SK-N-SH (cell line): ENCODE measurements around the gene TRIM62. TPM values are rescaled to one million over a fixed set of nuclear protein-coding genes. Genes with fewer than 3 reads are reported as not detected.

ENCODE experiments used
- CTCF ChIA-PET: fragments of 300-600, 350-600 bp; formaldehyde crosslinking; extraction: SDS; loops from one replicate; lab custom pipeline; 2021; lab: Yijun Ruan, JAX
- POLR2A ChIA-PET: fragments of 350-600 bp; sonication (Branson Sonifier 250); formaldehyde crosslinking; extraction: SDS; loops from one replicate; lab custom pipeline; 2020; ENCODE audit warnings: antibody characterized with exemption, inconsistent platforms; lab: Yijun Ruan, JAX
- DNase-seq: peaks from one replicate; pipeline ENCODE4 v3.0.0; 2012
- H2AFZ ChIP-seq: fragments of 200-600 bp; sonication (generic); 2 replicates; pipeline ENCODE4 v1.8.1; 2016; ENCODE audit warnings: antibody characterized with exemption, mild to moderate bottlenecking, low read depth
- H3F3A ChIP-seq: fragments of 200-600 bp; sonication (generic); replicated peaks from 2 replicates; pipeline ENCODE3; 2016; ENCODE audit warnings: antibody characterized with exemption, mild to moderate bottlenecking; ENCODE audit not compliant: insufficient read depth
- H3K27ac ChIP-seq, 2 experiments: fragments of 200-500 bp in 1 of 2; fragments of 200-600 bp in 1 of 2; sonication (Bioruptor generic) in 1 of 2; sonication (generic), shearing (Covaris generic) in 1 of 2; 2 replicates each; pipeline versions ENCODE4 v1.5.1 to v1.6.1; 2014 to 2016; ENCODE audit warnings: low read depth in 2 of 2, inconsistent platforms in 1 of 2, low read length in 1 of 2, mild to moderate bottlenecking in 1 of 2, mixed read lengths in 1 of 2
- H3K27me3 ChIP-seq: fragments of 200-600 bp; sonication (generic), shearing (Covaris generic); 2 replicates; pipeline ENCODE4 v1.6.1; 2016; ENCODE audit warnings: mixed run types; ENCODE audit not compliant: insufficient read depth
- H3K36me3 ChIP-seq, 2 experiments: fragments of 200-500 bp in 1 of 2; fragments of 200-600 bp in 1 of 2; sonication (Bioruptor generic) in 1 of 2; sonication (generic) in 1 of 2; replicated peaks in 1 of 2; 2 replicates each; pipeline versions ENCODE3 to v1.5.1; 2014 to 2016; ENCODE audit warnings: low read length in 1 of 2, mild to moderate bottlenecking in 1 of 2; ENCODE audit not compliant: insufficient read depth in 2 of 2, control insufficient read depth in 1 of 2
- H3K4me1 ChIP-seq, 2 experiments: fragments of 200-500 bp in 1 of 2; fragments of 200-600 bp in 1 of 2; sonication (Bioruptor generic) in 1 of 2; sonication (generic), shearing (Covaris generic) in 1 of 2; 2 replicates each; pipeline versions ENCODE4 v1.5.1 to v1.6.1; 2014 to 2016; ENCODE audit warnings: low read depth in 1 of 2, low read length in 1 of 2, mixed run types in 1 of 2; ENCODE audit not compliant: insufficient read depth in 2 of 2, control insufficient read depth in 1 of 2
- H3K4me2 ChIP-seq: fragments of 200-600 bp; sonication (generic), shearing (Covaris generic); 2 replicates; pipeline ENCODE4 v1.6.1; 2017; ENCODE audit warnings: mixed run types
- H3K4me3 ChIP-seq, 2 experiments: fragments of 200-500 bp in 1 of 2; fragments of 200-600 bp in 1 of 2; sonication (Bioruptor generic) in 1 of 2; sonication (generic), shearing (Covaris generic) in 1 of 2; 2 replicates each; pipeline versions ENCODE4 v1.5.1 to v1.8.1; 2014 to 2016; ENCODE audit warnings: low read depth in 2 of 2, inconsistent platforms in 1 of 2, low read length in 1 of 2, mild to moderate bottlenecking in 1 of 2, mixed read lengths in 1 of 2, moderate library complexity in 1 of 2
- H3K79me2 ChIP-seq: fragments of 200-600 bp; sonication (generic); 2 replicates; pipeline ENCODE4 v1.8.1; 2017; ENCODE audit warnings: mild to moderate bottlenecking; ENCODE audit not compliant: insufficient read depth
- H3K9ac ChIP-seq: fragments of 200-600 bp; sonication (generic); 2 replicates; pipeline ENCODE4 v1.6.1; 2017; ENCODE audit warnings: mixed run types
- H3K9me2 ChIP-seq: fragments of 200-600 bp; sonication (generic); 2 replicates; pipeline ENCODE4 v1.6.1; 2017; ENCODE audit warnings: mixed run types
- H3K9me3 ChIP-seq: fragments of 200-600 bp; sonication (generic); 2 replicates; pipeline ENCODE4 v1.6.1; 2017; ENCODE audit warnings: mixed run types, mild to moderate bottlenecking, moderate library complexity
- H4K20me1 ChIP-seq: fragments of 200-600 bp; sonication (generic); 2 replicates; pipeline ENCODE4 v1.6.1; 2017; ENCODE audit warnings: mild to moderate bottlenecking, mixed run types; ENCODE audit not compliant: insufficient read depth
- CTCF ChIP-seq: fragments of 200-600 bp; sonication (generic); IDR thresholded peaks from 2 replicates; pipeline ENCODE4 v1.6.1; 2017; ENCODE audit warnings: antibody characterized with exemption, mild to moderate bottlenecking, moderate library complexity
- IRF3 ChIP-seq: fragments of 150-350 bp; IDR thresholded peaks from 2 replicates; pipeline ENCODE4 v1.6.1; 2016; ENCODE audit warnings: mild to moderate bottlenecking, low read depth, low read length
- JUND ChIP-seq: IDR thresholded peaks from 2 replicates; pipeline ENCODE4 v1.4.0; 2012
- REST ChIP-seq: IDR thresholded peaks from 2 replicates; pipeline ENCODE4 v1.6.1; 2012; ENCODE audit warnings: mild to moderate bottlenecking, low read depth, low read length, moderate library complexity
- YY1 ChIP-seq: IDR thresholded peaks from 2 replicates; pipeline ENCODE4 v1.4.0; 2012; ENCODE audit warnings: low read depth, mild to moderate bottlenecking
- ZBTB33 ChIP-seq: IDR thresholded peaks from 2 replicates; pipeline ENCODE4 v1.4.0; 2012; ENCODE audit warnings: low read depth, borderline replicate concordance
- WGBS: methylation state at CpG from one replicate; pipeline ENCODE4 v1.1.6; 2017; ENCODE audit warnings: low lambda C conversion rate; 5-methylcytosine and 5-hydroxymethylcytosine counted together
- polyA plus RNA-seq, 3 experiments: library from polyadenylated mRNA; depleted of rRNA; stranded (reverse); fragments of >200 nt; gene quantifications; 2 replicates each; pipeline ENCODE4 v1.2.3, GENCODE V29; 2012

The TRIM62 gene
- polyA plus RNA-seq, 1 of the 3 experiments (the other 2 are of a cell fraction) = 4.4 TPM

- DNase-seq = no peak
- H3K36me3 ChIP-seq = peaks cover 0 to 3% of the 10 kb centered on the region in 2 experiments
- no peaks in the 10 kb centered on the region for H3K27me3 ChIP-seq
- H3K9me2 ChIP-seq = no peaks in the 10 kb centered on the region
- no peaks in the 10 kb centered on the region for H4K20me1 ChIP-seq
- H3F3A ChIP-seq = peaks cover 4% of the 10 kb centered on the region
- H3K4me1 ChIP-seq = peaks cover 0 to 3% of the 10 kb centered on the region in 2 experiments; a peak in 2 of 4 replicates
- ChIA-PET CTCF (no interaction called here), POLR2A (no interaction called here)
- H3K4me2 ChIP-seq = no peak overlapping the region
- H3K4me3 ChIP-seq = no peak overlapping the region
- WGBS = 0% methylated on average over 2 of the region's 2 CpGs
- no peaks in the 10 kb centered on the region for H3K79me2 ChIP-seq
- H2AFZ ChIP-seq = no peak overlapping the region
- TF ChIP-seq JUND = no peak
- no peak for TF ChIP-seq YY1
- no peak for TF ChIP-seq IRF3
- TF ChIP-seq ZBTB33 = no peak
- no peak overlapping the region for H3K27ac ChIP-seq
- 0 out of 2 replicates have a peak, but pooled peaks cover 6% of the 10 kb centered on the region for H3K9me3 ChIP-seq
- no peak overlapping the region for H3K9ac ChIP-seq
These were observed 42.4 kb upstream of the TRIM62 start for GRCh38 chr1:33224166-33224707.

- no peak for DNase-seq
- H3K27ac ChIP-seq = no peak overlapping the region
- no peak overlapping the region for H2AFZ ChIP-seq
- H3F3A ChIP-seq = peaks cover 4% of the 10 kb centered on the region
- H3K9me3 ChIP-seq = 0 out of 2 replicates have a peak, but pooled peaks cover 6% of the 10 kb centered on the region
- H3K79me2 ChIP-seq = no peaks in the 10 kb centered on the region
- H3K4me3 ChIP-seq = no peak overlapping the region
- POLR2A ChIA-PET = no interaction called here
- TF ChIP-seq JUND = no peak
- TF ChIP-seq IRF3 = no peak
- TF ChIP-seq REST = no peak
- TF ChIP-seq YY1 = no peak
- TF ChIP-seq CTCF = no peak
- no peaks in the 10 kb centered on the region for H3K4me1 ChIP-seq
- no peak overlapping the region for H3K4me2 ChIP-seq
- CTCF ChIA-PET = no interaction called here
- 44% methylated on average over 1 of the region's 1 CpG for WGBS
- H3K27me3 ChIP-seq = no peaks in the 10 kb centered on the region
- no peak overlapping the region for H3K9ac ChIP-seq
- H3K9me2 ChIP-seq = no peaks in the 10 kb centered on the region
- peaks cover 0 to 3% of the 10 kb centered on the region in 2 experiments for H3K36me3 ChIP-seq
- H4K20me1 ChIP-seq = no peaks in the 10 kb centered on the region
These were observed 40.5 kb upstream of the TRIM62 start for GRCh38 chr1:33222381-33222780.
